Neural progenitor cell (in vitro differentiated cells): ENCODE results near the gene CRYGN.

Experiments
- CTCF ChIP-seq: fragments of 200-600 bp; sonication (generic); IDR thresholded peaks from 2 replicates; pipeline ENCODE4 v1.5.1; 2017; ENCODE audit warnings: antibody characterized with exemption, mild to moderate bottlenecking
- EZH2 ChIP-seq: fragments of 200-600 bp; sonication (generic); IDR thresholded peaks from 2 replicates; pipeline ENCODE4 v1.6.1; 2017; ENCODE audit warnings: antibody characterized with exemption, mild to moderate bottlenecking, moderate library complexity
- EZH2phosphoT487 ChIP-seq: fragments of 200-600 bp; sonication (generic); IDR thresholded peaks from 2 replicates; pipeline ENCODE4 v1.6.1; 2017; ENCODE audit warnings: antibody characterized with exemption

GRCh38 chr7:151396328-151396970 lies 43.5 kb downstream of the CRYGN start:
- TF ChIP-seq EZH2 = no peak
- TF ChIP-seq CTCF = no peak
- no peak for TF ChIP-seq EZH2phosphoT487
